Measurements from ENCODE around the gene SCAPER. TPM values are rescaled to one million over a fixed set of nuclear protein-coding genes. Genes with fewer than 3 reads are reported as not detected.
A peak's percentile ranks its signal among the peaks of the same experiment; 100 is the strongest.

The SCAPER gene
- total and polyA plus RNA-seq, 12 donors = 6.9 to 48.1 (median 39.5) TPM

DNA sequence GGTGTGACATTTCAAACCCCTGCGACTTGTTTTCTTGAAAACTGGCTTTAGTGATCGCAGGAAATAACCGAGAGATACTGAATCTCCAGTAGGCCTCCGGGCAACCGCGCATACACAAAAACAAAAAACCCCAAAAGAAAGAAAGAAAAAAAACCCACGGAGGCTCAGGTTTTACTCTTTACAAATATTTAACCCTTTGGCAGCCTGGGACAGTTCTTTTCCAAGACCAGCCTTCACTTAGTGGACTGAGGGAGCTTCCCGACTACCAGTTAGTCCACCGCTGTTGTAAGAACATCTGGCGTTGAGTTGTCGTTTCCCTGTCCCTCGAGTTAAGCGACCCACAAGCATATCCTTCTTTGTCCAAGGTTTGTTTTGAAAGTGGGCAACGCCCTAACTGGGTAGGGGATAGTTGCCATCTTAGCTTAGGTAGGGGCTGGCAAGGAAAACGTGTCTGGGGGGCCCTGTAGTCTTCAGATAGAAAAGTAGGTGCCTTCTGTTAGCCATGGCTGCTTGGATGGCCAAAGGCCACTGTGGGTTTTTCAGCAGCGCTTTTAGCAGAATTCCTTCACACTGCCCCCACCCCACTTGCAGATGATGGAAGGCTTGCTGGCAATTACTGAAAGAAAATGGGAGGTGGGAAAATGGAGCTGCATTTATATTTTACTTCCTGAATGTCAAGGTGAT is 561.7 kb downstream of the SCAPER start:
- TF ChIP-seq, protein P1, sequence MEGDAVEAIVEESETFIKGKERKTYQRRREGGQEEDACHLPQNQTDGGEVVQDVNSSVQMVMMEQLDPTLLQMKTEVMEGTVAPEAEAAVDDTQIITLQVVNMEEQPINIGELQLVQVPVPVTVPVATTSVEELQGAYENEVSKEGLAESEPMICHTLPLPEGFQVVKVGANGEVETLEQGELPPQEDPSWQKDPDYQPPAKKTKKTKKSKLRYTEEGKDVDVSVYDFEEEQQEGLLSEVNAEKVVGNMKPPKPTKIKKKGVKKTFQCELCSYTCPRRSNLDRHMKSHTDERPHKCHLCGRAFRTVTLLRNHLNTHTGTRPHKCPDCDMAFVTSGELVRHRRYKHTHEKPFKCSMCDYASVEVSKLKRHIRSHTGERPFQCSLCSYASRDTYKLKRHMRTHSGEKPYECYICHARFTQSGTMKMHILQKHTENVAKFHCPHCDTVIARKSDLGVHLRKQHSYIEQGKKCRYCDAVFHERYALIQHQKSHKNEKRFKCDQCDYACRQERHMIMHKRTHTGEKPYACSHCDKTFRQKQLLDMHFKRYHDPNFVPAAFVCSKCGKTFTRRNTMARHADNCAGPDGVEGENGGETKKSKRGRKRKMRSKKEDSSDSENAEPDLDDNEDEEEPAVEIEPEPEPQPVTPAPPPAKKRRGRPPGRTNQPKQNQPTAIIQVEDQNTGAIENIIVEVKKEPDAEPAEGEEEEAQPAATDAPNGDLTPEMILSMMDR (IDR thresholded peaks at IDR 0.05) = no peak
- intact Hi-C loops (cut with DNase I) = no loop called here
- 19 to 31% methylated on average over 16 of the region's 16 CpGs for WGBS, 2 donors
- Histone ChIP-seq H3K36me3 (no peaks in the 10 kb centered on the region), H3K4me1 (peaks cover 32 to 70% (median 58%) of the 10 kb centered on the region in 9 donors), H3K9me3 (no peaks in the 10 kb centered on the region), H3K27ac (no peak overlapping the region), H3K27me3 (peaks cover 85 to 100% (median 100%) of the 10 kb centered on the region in 7 donors), H3K4me3 (peak overlapping the region in 1 of 10 donors; percentile 27)
- DNase-seq = no peak
- ATAC-seq = no peak

DNA sequence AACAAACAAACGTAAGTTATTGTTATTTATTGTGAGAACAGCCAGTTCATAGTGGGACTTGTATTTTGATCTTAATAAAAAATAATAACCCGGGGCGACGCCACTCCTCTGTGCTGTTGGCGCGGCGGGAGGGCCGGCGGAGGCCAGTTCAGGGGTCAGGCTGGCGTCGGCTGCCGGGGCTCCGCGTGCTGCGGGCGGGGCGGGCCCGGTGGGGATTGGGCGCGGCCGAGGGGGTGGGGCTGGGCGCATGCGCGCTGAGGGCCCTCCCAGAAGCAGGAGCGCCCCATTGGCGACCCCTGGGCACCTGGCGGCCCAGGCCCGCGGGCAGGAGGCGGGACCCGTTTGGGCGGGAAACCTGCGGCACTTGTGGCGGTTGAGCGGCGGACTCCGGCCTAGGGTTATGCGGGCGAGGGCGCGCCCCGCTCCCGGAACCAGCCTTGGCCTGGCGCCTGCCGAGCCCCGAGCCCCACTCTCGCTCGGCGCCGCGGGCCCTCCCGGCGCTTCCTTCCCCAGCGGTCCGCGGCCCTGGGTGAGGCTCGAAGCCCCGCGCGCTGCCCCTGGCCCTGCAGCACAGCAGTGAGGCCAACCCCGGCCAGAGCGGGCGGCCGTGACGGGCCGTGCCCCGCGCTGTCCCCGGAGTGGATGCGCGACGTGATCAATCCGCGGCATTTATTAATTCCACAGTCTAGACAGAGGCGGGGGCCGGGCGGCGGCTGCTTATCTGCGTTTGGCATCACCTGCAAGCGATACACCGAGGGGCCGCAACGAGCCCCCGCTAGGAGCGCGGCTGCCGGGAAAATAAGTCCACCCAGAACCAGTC is 562.5 kb downstream of the SCAPER start:
- ATAC-seq = no peak

DNA sequence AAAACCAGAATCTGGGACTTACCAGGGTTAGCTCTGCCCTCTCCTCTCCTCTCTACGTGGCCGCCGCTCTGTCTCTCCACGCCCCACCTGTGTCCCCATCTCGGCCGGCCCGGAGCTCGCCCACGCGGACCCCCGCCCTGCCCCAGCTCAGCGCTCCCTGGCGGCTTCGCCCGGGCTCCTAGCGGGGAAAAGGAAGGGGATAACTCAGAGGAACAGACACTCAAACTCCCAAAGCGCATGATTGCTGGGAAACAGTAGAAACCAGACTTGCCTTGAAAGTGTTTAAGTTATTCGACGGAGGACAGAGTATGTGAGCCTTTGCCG is 563.1 kb downstream of the SCAPER start:
- TF ChIP-seq, protein P1 (IDR thresholded peaks at IDR 0.05) = no peak
- DNase-seq = no peak
- intact Hi-C loops (cut with DNase I) = no loop called here
- Histone ChIP-seq H3K27me3 (peaks cover 91 to 100% (median 100%) of the 10 kb centered on the region in 7 donors), H3K4me3 (peak overlapping the region in 2 of 10 donors; percentile 11 to 49), H3K9me3 (no peaks in the 10 kb centered on the region), H3K27ac (no peak overlapping the region), H3K36me3 (no peaks in the 10 kb centered on the region), H3K4me1 (peaks cover 42 to 80% (median 61%) of the 10 kb centered on the region in 9 donors)
- WGBS, 2 donors = 2 to 8% methylated on average over 20 of the region's 20 CpGs
- ATAC-seq = peak in 2 of 8 donors; percentile 7 to 9

More for the DNA sequence above, 562.5 kb downstream of the SCAPER start:
- WGBS, 2 donors = 5 to 6% methylated on average over 70 to 87 of the region's 87 CpGs
- intact Hi-C loops (cut with DNase I) = no loop called here
- no peak overlapping the region for H3K27ac ChIP-seq
- H3K4me1 ChIP-seq = peaks cover 39 to 78% (median 59%) of the 10 kb centered on the region in 9 donors
- no peak for DNase-seq
- H3K4me3 ChIP-seq = peak overlapping the region in 4 of 10 donors; percentile 11 to 27 (median 17)
- no peaks in the 10 kb centered on the region for H3K9me3 ChIP-seq
- peaks cover 91 to 100% (median 100%) of the 10 kb centered on the region in 7 donors for H3K27me3 ChIP-seq
- TF ChIP-seq, protein P1 (IDR thresholded peaks at IDR 0.05) = no peak
- no peaks in the 10 kb centered on the region for H3K36me3 ChIP-seq

DNA sequence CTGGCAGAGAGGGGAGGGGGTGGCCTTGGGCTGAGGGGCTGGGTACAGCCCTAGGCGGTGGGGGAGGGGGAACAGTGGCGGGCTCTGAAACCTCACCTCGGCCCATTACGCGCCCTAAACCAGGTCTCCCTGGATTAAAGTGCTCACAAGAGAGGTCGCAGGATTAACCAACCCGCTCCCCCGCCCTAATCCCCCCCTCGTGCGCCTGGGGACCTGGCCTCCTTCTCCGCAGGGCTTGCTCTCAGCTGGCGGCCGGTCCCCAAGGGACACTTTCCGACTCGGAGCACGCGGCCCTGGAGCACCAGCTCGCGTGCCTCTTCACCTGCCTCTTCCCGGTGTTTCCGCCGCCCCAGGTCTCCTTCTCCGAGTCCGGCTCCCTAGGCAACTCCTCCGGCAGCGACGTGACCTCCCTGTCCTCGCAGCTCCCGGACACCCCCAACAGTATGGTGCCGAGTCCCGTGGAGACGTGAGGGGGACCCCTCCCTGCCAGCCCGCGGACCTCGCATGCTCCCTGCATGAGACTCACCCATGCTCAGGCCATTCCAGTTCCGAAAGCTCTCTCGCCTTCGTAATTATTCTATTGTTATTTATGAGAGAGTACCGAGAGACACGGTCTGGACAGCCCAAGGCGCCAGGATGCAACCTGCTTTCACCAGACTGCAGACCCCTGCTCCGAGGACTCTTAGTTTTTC is 563.6 kb downstream of the SCAPER start:
- ATAC-seq (peak in 3 of 8 donors; percentile 25 to 48 (median 33)), DNase-seq (peak in 1 of 2 donors; percentile 21)
- WGBS, 2 donors = 2 to 3% methylated on average over 42 of the region's 42 CpGs
- Histone ChIP-seq H3K4me3 (peak overlapping the region in 4 of 10 donors; percentile 4 to 51 (median 47)), H3K27me3 (peaks cover 88 to 100% (median 100%) of the 10 kb centered on the region in 7 donors), H3K27ac (no peak overlapping the region), H3K36me3 (no peaks in the 10 kb centered on the region), H3K9me3 (no peaks in the 10 kb centered on the region), H3K4me1 (peaks cover 40 to 80% (median 60%) of the 10 kb centered on the region in 9 donors)
- TF ChIP-seq, protein P1 (IDR thresholded peaks at IDR 0.05) = no peak
- intact Hi-C loops (cut with DNase I) = no loop called here

All from heart right ventricle (tissue), 16 donors.